GM18526 (cell line): ENCODE results near the gene ACBD4.

Experiments
- POLR2A ChIP-seq: IDR thresholded peaks from 3 replicates; pipeline ENCODE4 v1.6.1; 2011; ENCODE audit not compliant: insufficient read length; ENCODE audit errors: extremely low read depth

Gene ACBD4

GRCh38 chr17:45112559-45113423 lies 22.7 kb upstream of the ACBD4 start:
- no peak for TF ChIP-seq POLR2A

GRCh38 chr17:45113424-45113754 lies 22.1 kb upstream of the ACBD4 start:
- TF ChIP-seq POLR2A, result no peak

- TF ChIP-seq POLR2A, result no peak
Measured at GRCh38 chr17:45114117-45114932, 21.2 kb upstream of the ACBD4 start.

GRCh38 chr17:45115015-45115625 lies 20.4 kb upstream of the ACBD4 start:
- TF ChIP-seq POLR2A, result no peak

- no peak for TF ChIP-seq POLR2A
Measured at GRCh38 chr17:45115871-45116270, 19.6 kb upstream of the ACBD4 start.

GRCh38 chr17:45116434-45117016 lies 19.0 kb upstream of the ACBD4 start:
- no peak for TF ChIP-seq POLR2A

GRCh38 chr17:45117334-45117733 lies 18.2 kb upstream of the ACBD4 start:
- TF ChIP-seq POLR2A, result no peak

GRCh38 chr17:45117848-45118646 lies 17.4 kb upstream of the ACBD4 start:
- TF ChIP-seq POLR2A, result no peak

GRCh38 chr17:45118691-45119090 lies 16.8 kb upstream of the ACBD4 start:
- TF ChIP-seq POLR2A, result no peak

GRCh38 chr17:45119964-45120363 lies 15.5 kb upstream of the ACBD4 start:
- no peak for TF ChIP-seq POLR2A

- no peak for TF ChIP-seq POLR2A
Measured at GRCh38 chr17:45120558-45120957, 14.9 kb upstream of the ACBD4 start.

GRCh38 chr17:45121055-45121454 lies 14.4 kb upstream of the ACBD4 start:
- no peak for TF ChIP-seq POLR2A

- TF ChIP-seq POLR2A, result no peak
Measured at GRCh38 chr17:45123076-45123770, 12.3 kb upstream of the ACBD4 start.
